ENCODE data around the gene HOXA3. TPM values are rescaled to one million over a fixed set of nuclear protein-coding genes. Genes with fewer than 3 reads are reported as not detected.

Gene HOXA3
- total and polyA plus RNA-seq, 4 experiments from 2014 or later: 0.07 TPM; not detected in 3

GRCh38 chr7:27114881-27115220 lies 37.5 kb downstream of the HOXA3 start:
- Mint-ChIP-seq H3K4me1 (no peaks in the 10 kb centered on the region), H3K36me3 (no peaks in the 10 kb centered on the region), H3K27ac (no peak overlapping the region), H3K27me3 (peaks cover 8 to 9% of the 10 kb centered on the region in 2 donors), H3K4me3 (no peak overlapping the region), H3K9me3 (no peaks in the 10 kb centered on the region)
- ChIA-PET CTCF (ENCODE audit: partially characterized antibody) (interaction anchor here (1.3 kb wide), 1 partner anchor 45 kb away, joined by 3 read pairs; no protein-coding TSS in a partner anchor), POLR2A (ENCODE audit: partially characterized antibody) (no interaction called here)
- Histone ChIP-seq H3K9me3 (ENCODE audit: control insufficient read depth in 1 of 2, low read length in 2 of 2) (no peaks in the 10 kb centered on the region), H3K4me1 (ENCODE audit: insufficient read depth, low read length) (no peaks in the 10 kb centered on the region), H3K27ac (ENCODE audit: low read depth, low read length) (no peak overlapping the region), H3K36me3 (ENCODE audit: insufficient read depth, low read length) (no peaks in the 10 kb centered on the region), H3K27me3 (ENCODE audit: insufficient read depth, low read length) (no peaks in the 10 kb centered on the region), H3K4me3 (ENCODE audit: low read length in 2 of 2) (no peak overlapping the region)
- intact Hi-C loops (cut with micrococcal nuclease): no loop called here
- no peak for DNase-seq

- H3K4me3 ChIP-seq (ENCODE audit: low read length in 2 of 2): no peak overlapping the region
- H3K27ac Mint-ChIP-seq: no peak overlapping the region
- ChIA-PET POLR2A (ENCODE audit: partially characterized antibody) (no interaction called here), CTCF (ENCODE audit: partially characterized antibody) (interaction anchor here (1.3 kb wide), 1 partner anchor 45 kb away, joined by 3 read pairs; no protein-coding TSS in a partner anchor)
- no peaks in the 10 kb centered on the region for H3K36me3 Mint-ChIP-seq
- no peaks in the 10 kb centered on the region for H3K27me3 ChIP-seq (ENCODE audit: insufficient read depth, low read length)
- DNase-seq: no peak
- peaks cover 6 to 8% of the 10 kb centered on the region in 2 donors for H3K27me3 Mint-ChIP-seq
- H3K4me1 Mint-ChIP-seq: no peaks in the 10 kb centered on the region
- no peak overlapping the region for H3K4me3 Mint-ChIP-seq
- intact Hi-C loops (cut with micrococcal nuclease): no loop called here
- H3K27ac ChIP-seq (ENCODE audit: low read depth, low read length): no peak overlapping the region
- no peaks in the 10 kb centered on the region for H3K36me3 ChIP-seq (ENCODE audit: insufficient read depth, low read length)
- no peaks in the 10 kb centered on the region for H3K9me3 ChIP-seq (ENCODE audit: control insufficient read depth in 1 of 2, low read length in 2 of 2)
- no peaks in the 10 kb centered on the region for H3K9me3 Mint-ChIP-seq
- no peaks in the 10 kb centered on the region for H3K4me1 ChIP-seq (ENCODE audit: insufficient read depth, low read length)
Observed at GRCh38 chr7:27113991-27114769, 38.2 kb downstream of the HOXA3 start.

GRCh38 chr7:27112955-27113949 lies 39.1 kb downstream of the HOXA3 start:
- POLR2A ChIA-PET (ENCODE audit: partially characterized antibody): no interaction called here
- H3K27ac ChIP-seq (ENCODE audit: low read depth, low read length): no peak overlapping the region
- CTCF ChIA-PET (ENCODE audit: partially characterized antibody): no interaction called here
- no peaks in the 10 kb centered on the region for H3K9me3 ChIP-seq (ENCODE audit: control insufficient read depth in 1 of 2, low read length in 2 of 2)
- Mint-ChIP-seq H3K4me1 (no peaks in the 10 kb centered on the region), H3K27ac (no peak overlapping the region), H3K36me3 (no peaks in the 10 kb centered on the region), H3K27me3 (peaks cover 1 to 6% of the 10 kb centered on the region in 2 donors), H3K4me3 (no peak overlapping the region), H3K9me3 (peaks cover 0 to 2% (median 0%) of the 10 kb centered on the region in 8 donors)
- intact Hi-C loops (cut with micrococcal nuclease): no loop called here
- no peak overlapping the region for H3K4me3 ChIP-seq (ENCODE audit: low read length in 2 of 2)
- H3K36me3 ChIP-seq (ENCODE audit: insufficient read depth, low read length): no peaks in the 10 kb centered on the region
- no peaks in the 10 kb centered on the region for H3K4me1 ChIP-seq (ENCODE audit: insufficient read depth, low read length)
- no peak for DNase-seq
- H3K27me3 ChIP-seq (ENCODE audit: insufficient read depth, low read length): no peaks in the 10 kb centered on the region

GRCh38 chr7:27112361-27112760 lies 40.0 kb downstream of the HOXA3 start:
- H3K27ac ChIP-seq (ENCODE audit: low read depth, low read length): no peak overlapping the region
- H3K36me3 Mint-ChIP-seq: no peaks in the 10 kb centered on the region
- no peak overlapping the region for H3K4me3 ChIP-seq (ENCODE audit: low read length in 2 of 2)
- H3K27ac Mint-ChIP-seq: no peak overlapping the region
- no peaks in the 10 kb centered on the region for H3K9me3 ChIP-seq (ENCODE audit: control insufficient read depth in 1 of 2, low read length in 2 of 2)
- no peak for DNase-seq
- no peak overlapping the region for H3K4me3 Mint-ChIP-seq
- H3K9me3 Mint-ChIP-seq: peaks cover 0 to 2% (median 0%) of the 10 kb centered on the region in 8 donors
- intact Hi-C loops (cut with micrococcal nuclease): no loop called here
- POLR2A ChIA-PET (ENCODE audit: partially characterized antibody): no interaction called here
- H3K27me3 Mint-ChIP-seq: peaks cover 0 to 6% of the 10 kb centered on the region in 2 donors
- no peaks in the 10 kb centered on the region for H3K4me1 ChIP-seq (ENCODE audit: insufficient read depth, low read length)
- no peaks in the 10 kb centered on the region for H3K27me3 ChIP-seq (ENCODE audit: insufficient read depth, low read length)
- CTCF ChIA-PET (ENCODE audit: partially characterized antibody): no interaction called here
- H3K4me1 Mint-ChIP-seq: no peaks in the 10 kb centered on the region
- no peaks in the 10 kb centered on the region for H3K36me3 ChIP-seq (ENCODE audit: insufficient read depth, low read length)

GRCh38 chr7:27111751-27112277 lies 40.6 kb downstream of the HOXA3 start:
- intact Hi-C loops (cut with micrococcal nuclease): no loop called here
- H3K36me3 Mint-ChIP-seq: no peaks in the 10 kb centered on the region
- Histone ChIP-seq H3K27me3 (ENCODE audit: insufficient read depth, low read length) (no peaks in the 10 kb centered on the region), H3K4me1 (ENCODE audit: insufficient read depth, low read length) (no peaks in the 10 kb centered on the region), H3K9me3 (ENCODE audit: control insufficient read depth in 1 of 2, low read length in 2 of 2) (no peaks in the 10 kb centered on the region), H3K36me3 (ENCODE audit: insufficient read depth, low read length) (no peaks in the 10 kb centered on the region), H3K27ac (ENCODE audit: low read depth, low read length) (no peak overlapping the region), H3K4me3 (ENCODE audit: low read length in 2 of 2) (no peak overlapping the region)
- POLR2A ChIA-PET (ENCODE audit: partially characterized antibody): no interaction called here
- no peak overlapping the region for H3K4me3 Mint-ChIP-seq
- no peak for DNase-seq
- no peak overlapping the region for H3K27ac Mint-ChIP-seq
- CTCF ChIA-PET (ENCODE audit: partially characterized antibody): no interaction called here
- no peaks in the 10 kb centered on the region for H3K4me1 Mint-ChIP-seq
- peaks cover 0 to 2% (median 0%) of the 10 kb centered on the region in 8 donors for H3K9me3 Mint-ChIP-seq
- peaks cover 0 to 6% of the 10 kb centered on the region in 2 donors for H3K27me3 Mint-ChIP-seq

GRCh38 chr7:27111042-27111750 lies 41.2 kb downstream of the HOXA3 start:
- Histone ChIP-seq H3K4me3 (ENCODE audit: low read length in 2 of 2) (no peak overlapping the region), H3K27ac (ENCODE audit: low read depth, low read length) (no peak overlapping the region), H3K9me3 (ENCODE audit: control insufficient read depth in 1 of 2, low read length in 2 of 2) (no peaks in the 10 kb centered on the region), H3K36me3 (ENCODE audit: insufficient read depth, low read length) (no peaks in the 10 kb centered on the region), H3K4me1 (ENCODE audit: insufficient read depth, low read length) (no peaks in the 10 kb centered on the region), H3K27me3 (ENCODE audit: insufficient read depth, low read length) (no peaks in the 10 kb centered on the region)
- Mint-ChIP-seq H3K27ac (no peak overlapping the region), H3K27me3 (peaks cover under 1 to 6% of the 10 kb centered on the region in 2 donors), H3K4me1 (no peaks in the 10 kb centered on the region), H3K9me3 (peaks cover 0 to 2% (median 0%) of the 10 kb centered on the region in 8 donors), H3K4me3 (no peak overlapping the region), H3K36me3 (no peaks in the 10 kb centered on the region)
- ChIA-PET POLR2A (ENCODE audit: partially characterized antibody) (no interaction called here), CTCF (ENCODE audit: partially characterized antibody) (interaction anchor here (1.0 to 1.5 kb wide), 2 partner anchors 28 to 429 kb away, joined by 3 read pairs; no protein-coding TSS in a partner anchor)
- intact Hi-C loops (cut with micrococcal nuclease): no loop called here
- no peak for DNase-seq
